HepG2 (cell line): ENCODE measurements around the gene SUN1. TPM values are rescaled to one million over a fixed set of nuclear protein-coding genes. Genes with fewer than 3 reads are reported as not detected.

Experiments
- ARID5B ChIP-seq: IDR thresholded peaks from 2 replicates; pipeline ENCODE4 v1.4.0; 2020; ENCODE audit warnings: mild to moderate bottlenecking, missing genetic modification reagents
- ATF7 ChIP-seq, 2 experiments: fragments of 450-650 bp in 1 of 2; sonication (generic) in 1 of 2; formaldehyde crosslinking in 1 of 2; IDR thresholded peaks; 2 replicates each; pipeline versions ENCODE4 v1.4.0 to v1.6.1; 2016 to 2020; ENCODE audit warnings: antibody characterized with exemption in 1 of 2, mild to moderate bottlenecking in 1 of 2, missing genetic modification reagents in 1 of 2
- BORCS8-MEF2B ChIP-seq: sonication (generic); formaldehyde crosslinking; IDR thresholded peaks from 2 replicates; pipeline ENCODE4 v1.8.0; 2022; ENCODE audit warnings: mild to moderate bottlenecking, missing genetic modification reagents
- CBX2 ChIP-seq, 2 experiments: fragments of 200-600 bp in 1 of 2; sonication (generic); formaldehyde crosslinking in 1 of 2; IDR thresholded peaks; 2 replicates each; pipeline versions ENCODE4 v1.7.0 to v1.8.1; 2018 to 2022; ENCODE audit warnings: low read depth in 2 of 2, low read length in 1 of 2, mild to moderate bottlenecking in 1 of 2, missing genetic modification reagents in 1 of 2
- FOXK1 ChIP-seq: sonication (generic); formaldehyde crosslinking; IDR thresholded peaks from 2 replicates; pipeline ENCODE4 v1.4.0; 2020; ENCODE audit warnings: low read depth, missing genetic modification reagents, borderline replicate concordance
- KAT7 ChIP-seq: IDR thresholded peaks from 2 replicates; pipeline ENCODE4 v1.6.1; 2018; ENCODE audit warnings: borderline replicate concordance, missing compliant biosample characterization
- PAXIP1 ChIP-seq: sonication (generic); formaldehyde crosslinking; conservative IDR thresholded peaks from 2 replicates; pipeline ENCODE4 v1.4.0; 2020; ENCODE audit warnings: mild to moderate bottlenecking, missing genetic modification reagents, moderate library complexity
- RFXANK ChIP-seq: IDR thresholded peaks from 2 replicates; pipeline ENCODE4 v1.6.1; 2016
- SNAI1 ChIP-seq: sonication (generic); formaldehyde crosslinking; IDR thresholded peaks from 2 replicates; pipeline ENCODE4 v1.5.0; 2020; ENCODE audit warnings: mild to moderate bottlenecking, missing genetic modification reagents, borderline replicate concordance
- SOX5 ChIP-seq: IDR thresholded peaks from 2 replicates; pipeline ENCODE4 v1.6.1; 2016; ENCODE audit warnings: borderline replicate concordance
- ZBTB14 ChIP-seq: sonication (generic); formaldehyde crosslinking; IDR thresholded peaks from 2 replicates; pipeline ENCODE4 v1.4.0; 2020; ENCODE audit warnings: missing genetic modification reagents
- ZBTB2 ChIP-seq: sonication (generic); formaldehyde crosslinking; IDR thresholded peaks from 2 replicates; pipeline ENCODE4 v1.8.0; 2022; ENCODE audit warnings: low read depth, missing genetic modification reagents
- ZBTB33 ChIP-seq: sonication (generic); formaldehyde crosslinking; IDR thresholded peaks from 2 replicates; pipeline ENCODE4 v1.4.0; 2020; ENCODE audit warnings: missing genetic modification reagents
- ZNF530 ChIP-seq: sonication (generic); formaldehyde crosslinking; IDR thresholded peaks from 2 replicates; pipeline ENCODE4 v1.5.0; 2020; ENCODE audit warnings: low read depth, mild to moderate bottlenecking, missing genetic modification reagents
- polyA plus RNA-seq, 8 experiments: library from polyadenylated mRNA; depleted of rRNA in 3 of 8; stranded (reverse) in 7 of 8; unstranded in 1 of 8; fragments of >200 nt; fragmentation: Illumina TruSeq in 4 of 8; extraction: Trizol in 4 of 8; gene quantifications; 2 replicates each; pipeline versions ENCODE4 v1.2.1 to v1.2.3, GENCODE V29; 2011 to 2016; ENCODE audit warnings: low read depth in 4 of 8, missing spikeins in 1 of 8, mixed read lengths in 1 of 8; ENCODE audit not compliant: insufficient read depth in 1 of 8
- total RNA-seq, 5 experiments: library from RNA; depleted of rRNA; stranded (reverse); fragments of >200 nt; fragmentation: Illumina TruSeq; extraction: Trizol; gene quantifications; 2 replicates each; pipeline ENCODE4 v1.2.3, GENCODE V29; 2016; ENCODE audit warnings: low read depth in 1 of 5

SUN1 gene
- total and polyA plus RNA-seq, 2 of the 13 experiments (the other 11 are each of a cell fraction or from before 2014, with no cell fraction given), result 47.0 to 126 TPM

- TF ChIP-seq ATF7 (IDR thresholded peaks at IDR 0.05), result no peak
- TF ChIP-seq ATF7 (CRISPR knock-in tag; IDR thresholded peaks at IDR 0.05), result 0 out of 2 replicates have a peak, but pooled peaks have one; percentile 56
- no peak for TF ChIP-seq KAT7 (CRISPR knock-in tag)
- TF ChIP-seq ZNF530 (CRISPR knock-in tag), result no peak
- TF ChIP-seq ZBTB14 (CRISPR knock-in tag), result peak; percentile 82
- TF ChIP-seq SOX5 (CRISPR knock-in tag), result peak; percentile 31; the same call in 1 of the 2 replicates
- TF ChIP-seq RFXANK (CRISPR knock-in tag), result 0 out of 2 replicates have a peak, but pooled peaks have one; percentile 10
- TF ChIP-seq CBX2 (IDR thresholded peaks at IDR 0.05; ENCODE audit: low read depth, low read length), result no peak
- TF ChIP-seq CBX2 (CRISPR knock-in tag; IDR thresholded peaks at IDR 0.05; ENCODE audit: low read depth), result no peak
- TF ChIP-seq ZBTB33 (CRISPR knock-in tag), result peak; percentile 99
- TF ChIP-seq ZBTB2, result peak; percentile 93
- no peak for TF ChIP-seq SNAI1 (CRISPR knock-in tag)
- TF ChIP-seq FOXK1 (CRISPR knock-in tag), result no peak
- TF ChIP-seq ARID5B (CRISPR knock-in tag), result 0 out of 2 replicates have a peak, but pooled peaks have one; percentile 43
- peak; percentile 61; the same call in 1 of the 2 replicates for TF ChIP-seq BORCS8-MEF2B
- TF ChIP-seq PAXIP1 (CRISPR knock-in tag), result peak; percentile 57
Observed at GRCh38 chr7:876077-876971, 44.0 kb downstream of the SUN1 start, which contains the start of gene GET4 (continued).
